ENCODE data around the gene LNPEP. TPM values are rescaled to one million over a fixed set of nuclear protein-coding genes. Genes with fewer than 3 reads are reported as not detected.
A peak's percentile ranks its signal among the peaks of the same experiment; 100 is the strongest.

LNPEP gene
- total and polyA plus RNA-seq, 2 of the 13 experiments (the other 11 are each of a cell fraction or from before 2014, with no cell fraction given) = 8.0 to 16.9 TPM

- TF ChIP-seq TBL1XR1 (IDR thresholded peaks at IDR 0.05; ENCODE audit: borderline replicate concordance, low read length, partially characterized antibody) = peak; percentile 18
- TF ChIP-seq HIC2 (CRISPR knock-in tag; IDR thresholded peaks at IDR 0.05; ENCODE audit: low read depth) = peak; percentile 80
- no peak for TF ChIP-seq SATB2 (CRISPR knock-in tag; IDR thresholded peaks at IDR 0.05)
- TF ChIP-seq IKZF5 (CRISPR knock-in tag; IDR thresholded peaks at IDR 0.05) = peak; percentile 91
- TF ChIP-seq ATM (IDR thresholded peaks at IDR 0.05; ENCODE audit: borderline replicate concordance) = no peak
- no peak for TF ChIP-seq ZFAT (CRISPR knock-in tag; conservative IDR thresholded peaks at IDR 0.05)
- peak; percentile 88 for TF ChIP-seq SRY (CRISPR knock-in tag; IDR thresholded peaks at IDR 0.05)
- 0 out of 2 replicates have a peak, but pooled peaks have one; percentile 54 for TF ChIP-seq MTERF4 (CRISPR knock-in tag; IDR thresholded peaks at IDR 0.05)
- TF ChIP-seq ZNF207 (IDR thresholded peaks at IDR 0.05; ENCODE audit: borderline replicate concordance) = no peak
- TF ChIP-seq NPAS2 (CRISPR knock-in tag; IDR thresholded peaks at IDR 0.05; ENCODE audit: borderline replicate concordance) = 0 out of 2 replicates have a peak, but pooled peaks have one; percentile 18
- TF ChIP-seq ZNF383 (CRISPR knock-in tag; IDR thresholded peaks at IDR 0.05; ENCODE audit: borderline replicate concordance) = no peak
- peak; percentile 42; the same call in 1 of the 2 replicates for TF ChIP-seq NFATC3 (CRISPR knock-in tag; IDR thresholded peaks at IDR 0.05)
- no peak for TF ChIP-seq ZNF253 (CRISPR knock-in tag; IDR thresholded peaks at IDR 0.05; ENCODE audit: borderline replicate concordance)
- TF ChIP-seq EHMT2 (IDR thresholded peaks at IDR 0.05; ENCODE audit: borderline replicate concordance, low read depth, low read length) = no peak
- TF ChIP-seq KDM2A (CRISPR knock-in tag; IDR thresholded peaks at IDR 0.05; ENCODE audit: borderline replicate concordance, low read depth) = peak; percentile 67
- no peak for TF ChIP-seq ZNF230 (CRISPR knock-in tag; IDR thresholded peaks at IDR 0.05)
- TF ChIP-seq HNF4G (IDR thresholded peaks at IDR 0.05; ENCODE audit: borderline replicate concordance, low read depth, low read length) = peak; percentile 73; the same call in 1 of the 2 replicates
- TF ChIP-seq HNF4G (CRISPR knock-in tag; IDR thresholded peaks at IDR 0.05; ENCODE audit: borderline replicate concordance, low read depth) = peak; percentile 35; the same call in 1 of the 2 replicates
- TF ChIP-seq SMAD3 (CRISPR knock-in tag; IDR thresholded peaks at IDR 0.05) = no peak
- TF ChIP-seq ZBTB42 (CRISPR knock-in tag; IDR thresholded peaks at IDR 0.05) = no peak
- no peak for TF ChIP-seq THYN1 (CRISPR knock-in tag; IDR thresholded peaks at IDR 0.05; ENCODE audit: borderline replicate concordance, low read depth)
- TF ChIP-seq ZNF441 (CRISPR knock-in tag; IDR thresholded peaks at IDR 0.05; ENCODE audit: borderline replicate concordance) = no peak
- TF ChIP-seq SSRP1 (CRISPR knock-in tag; IDR thresholded peaks at IDR 0.05) = no peak
- no peak for TF ChIP-seq ZNF335 (CRISPR knock-in tag; IDR thresholded peaks at IDR 0.05)
Observed at GRCh38 chr5:96934708-96935558, 947 bp upstream of the LNPEP start (continued).

All from HepG2 (cell line).